Measurements from ENCODE around the gene TMEM54. TPM values are rescaled to one million over a fixed set of nuclear protein-coding genes. Genes with fewer than 3 reads are reported as not detected.

The TMEM54 gene
- total and polyA plus RNA-seq, 2 experiments from 2014 or later: 11.2 to 11.7 TPM

DNA sequence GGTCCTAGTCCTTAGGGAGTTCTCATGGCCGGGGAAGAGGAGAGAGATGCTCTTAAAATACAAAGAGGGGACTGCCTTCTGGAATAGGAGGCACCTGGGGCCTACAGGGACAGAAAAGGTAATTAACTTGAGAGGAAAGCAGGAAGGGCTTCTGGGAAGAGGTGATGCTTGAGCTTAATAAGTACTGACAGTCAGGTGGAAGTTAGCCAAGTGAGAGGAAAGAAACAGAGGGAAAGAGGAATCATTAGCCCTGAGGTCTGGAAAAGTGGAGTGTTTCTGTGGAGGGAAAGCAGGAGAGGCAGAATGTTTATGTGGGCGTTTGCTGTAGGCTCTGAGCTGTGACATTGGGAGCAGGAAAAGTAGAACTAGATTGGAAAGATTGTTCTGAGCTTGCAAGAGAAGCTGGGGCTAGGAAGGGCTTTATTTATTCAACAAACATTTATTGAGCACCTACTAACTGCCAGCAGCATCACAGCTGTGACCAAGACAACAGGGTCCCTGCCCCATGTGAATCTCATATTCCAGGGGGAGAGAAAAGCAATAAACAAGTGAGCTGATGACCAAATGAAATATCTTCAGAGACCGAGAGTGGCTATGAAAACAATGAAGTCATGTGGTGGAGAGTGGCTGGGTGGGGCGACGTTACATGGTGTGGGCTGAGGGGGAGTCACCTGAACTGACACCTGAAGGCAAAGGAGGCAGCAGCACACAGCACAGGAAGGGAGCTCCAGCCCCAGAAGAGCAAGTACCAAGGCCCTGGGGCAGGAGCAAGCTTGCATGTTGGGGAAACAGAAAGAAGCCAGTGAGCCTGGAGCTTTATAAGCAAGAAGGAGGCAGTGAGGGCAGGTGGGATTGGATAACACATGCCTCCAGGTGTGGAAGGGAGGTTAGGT, 26.1 kb downstream of the TMEM54 start:
- Histone ChIP-seq H3F3A (replicated peaks; ENCODE audit: low read depth) (peaks cover 9% of the 10 kb centered on the region; the same call in 1 of the 2 replicates), H3K4me2 (peak overlapping the region; percentile 62; the same call in 1 of the 2 replicates)

More for the DNA sequence above, 26.1 kb downstream of the TMEM54 start:
- no peak overlapping the region for H3K27ac ChIP-seq (ENCODE audit: low read depth)
- no peaks in the 10 kb centered on the region for H3K9me2 ChIP-seq (ENCODE audit: insufficient read depth)
- Mint-ChIP-seq H3K27ac (no peak overlapping the region), H3K4me1 (peaks cover 44% of the 10 kb centered on the region), H3K36me3 (ENCODE audit: low read depth) (no peaks in the 10 kb centered on the region), H3K27me3 (ENCODE audit: insufficient read depth, low read depth, poor library complexity) (peaks cover 22% of the 10 kb centered on the region), H3K4me3 (peak overlapping the region; percentile 4; the same call in 1 of the 3 replicates), H3K9me3 (no peaks in the 10 kb centered on the region)
- H3K4me1 ChIP-seq (ENCODE audit: insufficient read depth): peaks cover 28% of the 10 kb centered on the region
- no peak overlapping the region for H3K4me3 ChIP-seq
- no peaks in the 10 kb centered on the region for H4K20me1 ChIP-seq (replicated peaks; ENCODE audit: insufficient read depth)
- TF ChIP-seq STAT1 (IDR thresholded peaks at IDR 0.05; ENCODE audit: unreplicated experiment) (no peak), ZNF331 (CRISPR knock-in tag; IDR thresholded peaks at IDR 0.05; ENCODE audit: low read depth) (no peak), JUNB (IDR thresholded peaks at IDR 0.05; ENCODE audit: unreplicated experiment) (no peak), CREB1 (CRISPR knock-in tag; IDR thresholded peaks at IDR 0.05; ENCODE audit: low read depth) (no peak), CTCF (conservative IDR thresholded peaks at IDR 0.05; ENCODE audit: low read depth in 2 of 2) (no peak), NANOG (IDR thresholded peaks at IDR 0.05; ENCODE audit: borderline replicate concordance) (no peak), EZH2 (IDR thresholded peaks at IDR 0.05; ENCODE audit: low read depth, unreplicated experiment) (no peak), REST (IDR thresholded peaks at IDR 0.05; ENCODE audit: unreplicated experiment) (no peak), EZH2phosphoT487 (IDR thresholded peaks at IDR 0.05; ENCODE audit: unreplicated experiment) (no peak), ZNF114 (CRISPR knock-in tag; IDR thresholded peaks at IDR 0.05) (no peak), POLR2AphosphoS5 (IDR thresholded peaks at IDR 0.05; ENCODE audit: low read depth) (no peak)
- TF ChIP-seq, protein P1, sequence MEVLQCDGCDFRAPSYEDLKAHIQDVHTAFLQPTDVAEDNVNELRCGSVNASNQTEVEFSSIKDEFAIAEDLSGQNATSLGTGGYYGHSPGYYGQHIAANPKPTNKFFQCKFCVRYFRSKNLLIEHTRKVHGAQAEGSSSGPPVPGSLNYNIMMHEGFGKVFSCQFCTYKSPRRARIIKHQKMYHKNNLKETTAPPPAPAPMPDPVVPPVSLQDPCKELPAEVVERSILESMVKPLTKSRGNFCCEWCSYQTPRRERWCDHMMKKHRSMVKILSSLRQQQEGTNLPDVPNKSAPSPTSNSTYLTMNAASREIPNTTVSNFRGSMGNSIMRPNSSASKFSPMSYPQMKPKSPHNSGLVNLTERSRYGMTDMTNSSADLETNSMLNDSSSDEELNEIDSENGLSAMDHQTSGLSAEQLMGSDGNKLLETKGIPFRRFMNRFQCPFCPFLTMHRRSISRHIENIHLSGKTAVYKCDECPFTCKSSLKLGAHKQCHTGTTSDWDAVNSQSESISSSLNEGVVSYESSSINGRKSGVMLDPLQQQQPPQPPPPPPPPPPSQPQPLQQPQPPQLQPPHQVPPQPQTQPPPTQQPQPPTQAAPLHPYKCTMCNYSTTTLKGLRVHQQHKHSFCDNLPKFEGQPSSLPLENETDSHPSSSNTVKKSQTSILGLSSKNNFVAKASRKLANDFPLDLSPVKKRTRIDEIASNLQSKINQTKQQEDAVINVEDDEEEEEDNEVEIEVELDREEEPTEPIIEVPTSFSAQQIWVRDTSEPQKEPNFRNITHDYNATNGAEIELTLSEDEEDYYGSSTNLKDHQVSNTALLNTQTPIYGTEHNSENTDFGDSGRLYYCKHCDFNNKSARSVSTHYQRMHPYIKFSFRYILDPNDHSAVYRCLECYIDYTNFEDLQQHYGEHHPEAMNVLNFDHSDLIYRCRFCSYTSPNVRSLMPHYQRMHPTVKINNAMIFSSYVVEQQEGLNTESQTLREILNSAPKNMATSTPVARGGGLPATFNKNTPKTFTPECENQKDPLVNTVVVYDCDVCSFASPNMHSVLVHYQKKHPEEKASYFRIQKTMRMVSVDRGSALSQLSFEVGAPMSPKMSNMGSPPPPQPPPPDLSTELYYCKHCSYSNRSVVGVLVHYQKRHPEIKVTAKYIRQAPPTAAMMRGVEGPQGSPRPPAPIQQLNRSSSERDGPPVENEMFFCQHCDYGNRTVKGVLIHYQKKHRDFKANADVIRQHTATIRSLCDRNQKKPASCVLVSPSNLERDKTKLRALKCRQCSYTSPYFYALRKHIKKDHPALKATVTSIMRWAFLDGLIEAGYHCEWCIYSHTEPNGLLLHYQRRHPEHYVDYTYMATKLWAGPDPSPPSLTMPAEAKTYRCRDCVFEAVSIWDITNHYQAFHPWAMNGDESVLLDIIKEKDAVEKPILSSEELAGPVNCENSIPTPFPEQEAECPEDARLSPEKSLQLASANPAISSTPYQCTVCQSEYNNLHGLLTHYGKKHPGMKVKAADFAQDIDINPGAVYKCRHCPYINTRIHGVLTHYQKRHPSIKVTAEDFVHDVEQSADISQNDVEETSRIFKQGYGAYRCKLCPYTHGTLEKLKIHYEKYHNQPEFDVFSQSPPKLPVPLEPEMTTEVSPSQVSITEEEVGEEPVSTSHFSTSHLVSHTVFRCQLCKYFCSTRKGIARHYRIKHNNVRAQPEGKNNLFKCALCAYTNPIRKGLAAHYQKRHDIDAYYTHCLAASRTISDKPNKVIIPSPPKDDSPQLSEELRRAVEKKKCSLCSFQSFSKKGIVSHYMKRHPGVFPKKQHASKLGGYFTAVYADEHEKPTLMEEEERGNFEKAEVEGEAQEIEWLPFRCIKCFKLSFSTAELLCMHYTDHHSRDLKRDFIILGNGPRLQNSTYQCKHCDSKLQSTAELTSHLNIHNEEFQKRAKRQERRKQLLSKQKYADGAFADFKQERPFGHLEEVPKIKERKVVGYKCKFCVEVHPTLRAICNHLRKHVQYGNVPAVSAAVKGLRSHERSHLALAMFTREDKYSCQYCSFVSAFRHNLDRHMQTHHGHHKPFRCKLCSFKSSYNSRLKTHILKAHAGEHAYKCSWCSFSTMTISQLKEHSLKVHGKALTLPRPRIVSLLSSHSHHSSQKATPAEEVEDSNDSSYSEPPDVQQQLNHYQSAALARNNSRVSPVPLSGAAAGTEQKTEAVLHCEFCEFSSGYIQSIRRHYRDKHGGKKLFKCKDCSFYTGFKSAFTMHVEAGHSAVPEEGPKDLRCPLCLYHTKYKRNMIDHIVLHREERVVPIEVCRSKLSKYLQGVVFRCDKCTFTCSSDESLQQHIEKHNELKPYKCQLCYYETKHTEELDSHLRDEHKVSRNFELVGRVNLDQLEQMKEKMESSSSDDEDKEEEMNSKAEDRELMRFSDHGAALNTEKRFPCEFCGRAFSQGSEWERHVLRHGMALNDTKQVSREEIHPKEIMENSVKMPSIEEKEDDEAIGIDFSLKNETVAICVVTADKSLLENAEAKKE (CRISPR knock-in tag; IDR thresholded peaks at IDR 0.05): no peak
- TF ChIP-seq, protein P2, sequence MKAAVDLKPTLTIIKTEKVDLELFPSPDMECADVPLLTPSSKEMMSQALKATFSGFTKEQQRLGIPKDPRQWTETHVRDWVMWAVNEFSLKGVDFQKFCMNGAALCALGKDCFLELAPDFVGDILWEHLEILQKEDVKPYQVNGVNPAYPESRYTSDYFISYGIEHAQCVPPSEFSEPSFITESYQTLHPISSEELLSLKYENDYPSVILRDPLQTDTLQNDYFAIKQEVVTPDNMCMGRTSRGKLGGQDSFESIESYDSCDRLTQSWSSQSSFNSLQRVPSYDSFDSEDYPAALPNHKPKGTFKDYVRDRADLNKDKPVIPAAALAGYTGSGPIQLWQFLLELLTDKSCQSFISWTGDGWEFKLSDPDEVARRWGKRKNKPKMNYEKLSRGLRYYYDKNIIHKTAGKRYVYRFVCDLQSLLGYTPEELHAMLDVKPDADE (IDR thresholded peaks at IDR 0.05): no peak
- H3K79me2 ChIP-seq (replicated peaks; ENCODE audit: insufficient read depth): no peaks in the 10 kb centered on the region
- no peaks in the 10 kb centered on the region for H3K36me3 ChIP-seq (ENCODE audit: insufficient read depth)
- H2AFZ ChIP-seq: 0 out of 2 replicates have a peak overlapping the region, but pooled peaks have one; percentile 23
- H3K27me3 ChIP-seq (ENCODE audit: insufficient read depth): peaks cover 19% of the 10 kb centered on the region
- no peak for DNase-seq (ENCODE audit: low spot score)
- no peak for ATAC-seq
